ENCODE results near the gene IQCM.

- TF ChIP-seq CTCF (conservative IDR thresholded peaks at IDR 0.05 in 1 of 2, IDR thresholded peaks at IDR 0.05 in 1 of 2; ENCODE audit: low read depth in 1 of 2, low read length in 2 of 2): no peak
- TF ChIP-seq EZH2 (IDR thresholded peaks at IDR 0.05; ENCODE audit: low read length, missing control alignments): no peak
Observed at GRCh38 chr4:149645790-149646189, 169.9 kb downstream of the IQCM start.
